ENCODE results near the gene RAP1GDS1.
"Not testable (repeated sequence)": the region's sequence is repeated elsewhere in the genome, so short reads cannot be mapped to it uniquely, and the experiment has no call there.

RAP1GDS1 gene

GRCh38 chr4:98319021-98319420 lies 57.8 kb downstream of the RAP1GDS1 start:
- TF ChIP-seq CTCF (IDR thresholded peaks at IDR 0.05; ENCODE audit: low read depth, low read length, missing control alignments): no peak
- H3K4me3 ChIP-seq (ENCODE audit: low read depth, low read length): no peak overlapping the region
- DNase-seq: no peak
- no peaks in the 10 kb centered on the region for H3K27me3 ChIP-seq (replicated peaks)
- no peaks in the 10 kb centered on the region for H3K36me3 ChIP-seq (replicated peaks)
- H3K27ac ChIP-seq: no peak overlapping the region
- in situ Hi-C loops (cut with HindIII; ENCODE audit: low pct_ligation_motif_present, low sequenced_read_pairs): no loop called here

- in situ Hi-C loops (cut with HindIII; ENCODE audit: low pct_ligation_motif_present, low sequenced_read_pairs): no loop called here
Measured at GRCh38 chr4:98326168-98326567, 65.0 kb downstream of the RAP1GDS1 start.

GRCh38 chr4:98327694-98328093 lies 66.5 kb downstream of the RAP1GDS1 start:
- no peaks in the 10 kb centered on the region for H3K36me3 ChIP-seq (replicated peaks)
- H3K4me3 ChIP-seq (ENCODE audit: low read depth, low read length): no peak overlapping the region
- in situ Hi-C loops (cut with HindIII; ENCODE audit: low pct_ligation_motif_present, low sequenced_read_pairs): no loop called here
- no peak for DNase-seq
- no peaks in the 10 kb centered on the region for H3K27me3 ChIP-seq (replicated peaks)
- no peak overlapping the region for H3K27ac ChIP-seq
- no peak for TF ChIP-seq CTCF (IDR thresholded peaks at IDR 0.05; ENCODE audit: low read depth, low read length, missing control alignments)

More at GRCh38 chr4:98326168-98326567, 65.0 kb downstream of the RAP1GDS1 start:
- Histone ChIP-seq H3K4me3 (ENCODE audit: low read depth, low read length) (no peak overlapping the region), H3K27ac (no peak overlapping the region), H3K27me3 (replicated peaks) (no peaks in the 10 kb centered on the region), H3K36me3 (replicated peaks) (no peaks in the 10 kb centered on the region)
- DNase-seq: no peak
- TF ChIP-seq CTCF (IDR thresholded peaks at IDR 0.05; ENCODE audit: low read depth, low read length, missing control alignments): no peak

GRCh38 chr4:98329879-98330640 lies 68.9 kb downstream of the RAP1GDS1 start:
- in situ Hi-C loops (cut with HindIII; ENCODE audit: low pct_ligation_motif_present, low sequenced_read_pairs); H3K27me3 ChIP-seq (replicated peaks); H3K36me3 ChIP-seq (replicated peaks): not testable (repeated sequence)

GRCh38 chr4:98332017-98332416 lies 70.8 kb downstream of the RAP1GDS1 start:
- in situ Hi-C loops (cut with HindIII; ENCODE audit: low pct_ligation_motif_present, low sequenced_read_pairs): no loop called here
- Histone ChIP-seq H3K27me3 (replicated peaks) (no peaks in the 10 kb centered on the region), H3K36me3 (replicated peaks) (no peaks in the 10 kb centered on the region), H3K27ac (no peak overlapping the region), H3K4me3 (ENCODE audit: low read depth, low read length) (no peak overlapping the region)
- no peak for TF ChIP-seq CTCF (IDR thresholded peaks at IDR 0.05; ENCODE audit: low read depth, low read length, missing control alignments)
- DNase-seq: no peak

More at GRCh38 chr4:98329879-98330640, 68.9 kb downstream of the RAP1GDS1 start:
- DNase-seq; H3K4me3 ChIP-seq (ENCODE audit: low read depth, low read length); H3K27ac ChIP-seq: not testable (repeated sequence)

GRCh38 chr4:98334461-98334860 lies 73.3 kb downstream of the RAP1GDS1 start:
- Histone ChIP-seq H3K36me3 (replicated peaks) (no peaks in the 10 kb centered on the region), H3K27ac (no peak overlapping the region), H3K27me3 (replicated peaks) (no peaks in the 10 kb centered on the region), H3K4me3 (ENCODE audit: low read depth, low read length) (no peak overlapping the region)
- DNase-seq: no peak
- TF ChIP-seq CTCF (IDR thresholded peaks at IDR 0.05; ENCODE audit: low read depth, low read length, missing control alignments): no peak
- in situ Hi-C loops (cut with HindIII; ENCODE audit: low pct_ligation_motif_present, low sequenced_read_pairs): no loop called here

All from brain microvascular endothelial cell (primary cell).